HG03196 (cell line): ENCODE data around the gene THAP10.
"Not testable (repeated sequence)": the region's sequence is repeated elsewhere in the genome, so short reads cannot be mapped to it uniquely, and the experiment has no call there.

Experiments used
- ATAC-seq: cut with Tn5 transposase; IDR thresholded peaks from one replicate; pipeline ENCODE4 v1.9.1; 2021; ENCODE audit not compliant: unreplicated experiment

The THAP10 gene

DNA sequence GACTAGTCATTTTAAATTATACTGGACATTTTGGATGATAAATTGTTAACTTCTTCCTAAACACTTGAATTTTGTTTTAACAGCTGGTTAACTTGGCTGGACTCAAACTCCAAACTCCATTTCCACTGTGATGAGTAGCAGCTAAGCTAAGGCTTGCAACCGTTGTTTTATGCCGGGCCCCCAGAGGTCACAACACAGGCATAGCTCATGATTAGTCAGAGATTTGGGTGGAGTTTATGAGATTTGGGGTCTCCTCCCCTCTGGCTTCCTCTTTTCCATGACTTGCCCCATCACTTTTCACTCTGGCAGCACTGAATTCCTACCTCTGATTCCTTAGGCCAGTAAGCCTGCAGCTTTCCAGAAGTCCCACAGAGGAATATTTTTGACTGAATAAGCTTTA lies 12.8 kb downstream of the THAP10 start:
- no peak for ATAC-seq

DNA sequence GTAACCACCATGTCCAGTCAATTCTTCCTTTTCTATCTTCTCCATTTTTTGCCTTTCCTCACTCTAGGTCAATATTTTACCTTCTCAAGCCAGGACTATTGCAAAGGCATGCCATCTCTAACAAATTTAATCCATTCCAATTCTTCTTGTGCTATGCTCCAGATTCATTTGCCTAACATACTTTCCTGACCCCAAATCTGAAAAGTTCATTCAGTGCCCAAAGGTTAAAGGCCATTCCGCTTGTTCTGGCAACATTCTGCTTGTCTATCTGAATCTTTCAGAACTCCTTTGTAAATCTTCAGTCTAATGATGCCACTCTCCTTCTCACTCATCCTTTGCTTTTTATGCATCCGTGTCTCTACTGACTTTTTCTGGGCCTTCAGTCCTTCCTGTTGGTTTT lies 15.6 kb downstream of the THAP10 start:
- no peak for ATAC-seq

DNA sequence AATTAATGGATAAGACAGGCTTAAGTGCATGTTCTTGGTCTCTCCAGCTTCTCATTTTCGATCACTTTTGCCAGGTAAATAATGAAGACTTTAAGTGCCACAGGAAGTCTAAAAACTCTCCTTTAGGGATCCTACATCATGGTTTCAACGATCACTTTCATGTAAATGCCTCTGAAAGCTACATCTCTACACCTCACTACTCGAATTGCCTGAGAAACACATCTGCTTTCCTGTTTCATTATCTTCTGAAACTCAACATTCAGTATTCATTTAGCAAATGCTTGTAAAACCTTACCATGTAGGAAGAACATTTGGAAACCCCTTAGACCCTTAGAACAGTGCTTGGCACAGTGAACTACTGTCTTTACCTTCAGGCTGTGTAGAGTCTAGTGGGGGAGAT lies 16.2 kb downstream of the THAP10 start:
- ATAC-seq, result no peak

DNA sequence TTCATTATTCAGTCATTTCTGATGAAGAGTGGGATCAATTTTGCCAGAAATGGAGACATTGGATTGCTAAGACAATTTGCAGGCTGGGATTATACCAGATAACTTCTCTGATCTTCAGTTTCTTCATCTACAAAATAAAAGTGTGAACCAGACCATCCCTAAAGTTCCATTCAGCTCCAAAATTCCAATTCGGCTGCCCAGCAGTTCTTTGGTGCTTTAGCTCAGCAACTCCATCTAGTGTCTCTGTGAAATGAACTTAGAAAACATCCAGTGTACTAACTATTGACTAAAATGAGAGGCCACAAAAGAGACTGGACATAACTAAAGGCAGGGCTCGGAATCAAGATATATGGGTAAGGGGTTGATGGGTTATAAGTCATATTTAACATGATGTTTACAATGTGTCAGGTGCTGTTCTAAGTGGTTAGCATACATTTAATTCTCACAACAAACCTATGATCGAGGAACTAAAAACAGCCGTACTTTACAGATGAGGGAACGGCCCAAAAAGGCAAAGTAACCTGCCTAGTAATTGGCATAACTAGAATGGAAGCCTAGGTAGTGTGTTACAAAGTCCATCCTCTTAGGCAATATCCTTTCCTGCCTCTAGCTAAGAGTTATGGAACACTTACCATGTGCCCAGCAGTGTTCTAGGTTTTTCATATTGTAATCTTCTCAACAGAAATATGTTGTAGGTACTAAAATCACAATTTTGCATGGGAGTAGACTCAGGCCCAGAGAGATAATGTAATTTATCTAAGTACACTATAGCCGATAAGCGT lies 17.0 kb downstream of the THAP10 start:
- ATAC-seq, result no peak

DNA sequence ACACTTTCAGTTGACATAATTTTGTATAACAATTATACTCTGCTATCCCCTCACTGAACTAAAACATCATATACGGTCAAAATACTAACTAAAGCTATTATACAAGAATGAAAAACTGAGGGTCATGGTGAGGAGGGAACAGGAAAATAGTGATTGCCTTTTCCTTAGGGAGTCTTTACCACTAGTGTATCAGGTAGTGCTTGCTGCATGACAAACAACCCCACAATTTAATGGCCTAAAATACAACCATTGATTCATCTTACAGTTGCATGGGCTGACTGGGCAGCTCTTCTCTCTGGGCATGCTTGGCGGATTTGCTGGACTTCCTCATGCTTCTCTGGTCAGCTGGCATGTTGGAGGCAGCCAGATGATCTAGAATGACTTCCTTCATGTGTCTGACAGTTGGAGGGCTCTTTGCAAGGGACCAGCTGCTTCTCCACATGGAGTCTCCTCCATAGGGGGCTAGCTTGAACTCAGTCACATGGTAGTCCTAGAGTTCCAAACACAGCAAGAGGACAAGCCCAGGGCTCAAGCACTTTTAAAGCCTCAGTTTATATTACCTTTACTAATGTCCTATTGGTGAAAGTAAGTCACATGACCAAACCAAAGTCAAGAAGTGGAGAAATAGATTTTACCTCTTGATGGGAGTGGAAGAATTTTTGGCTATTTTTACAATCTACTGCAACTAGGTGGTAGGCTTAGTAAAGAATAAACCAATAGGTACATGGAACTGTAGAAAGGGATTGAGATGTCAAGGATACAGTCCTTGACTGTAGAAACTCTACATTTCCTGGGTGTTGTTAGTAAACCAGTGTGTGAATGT lies 18.8 kb downstream of the THAP10 start:
- ATAC-seq, result no peak

DNA sequence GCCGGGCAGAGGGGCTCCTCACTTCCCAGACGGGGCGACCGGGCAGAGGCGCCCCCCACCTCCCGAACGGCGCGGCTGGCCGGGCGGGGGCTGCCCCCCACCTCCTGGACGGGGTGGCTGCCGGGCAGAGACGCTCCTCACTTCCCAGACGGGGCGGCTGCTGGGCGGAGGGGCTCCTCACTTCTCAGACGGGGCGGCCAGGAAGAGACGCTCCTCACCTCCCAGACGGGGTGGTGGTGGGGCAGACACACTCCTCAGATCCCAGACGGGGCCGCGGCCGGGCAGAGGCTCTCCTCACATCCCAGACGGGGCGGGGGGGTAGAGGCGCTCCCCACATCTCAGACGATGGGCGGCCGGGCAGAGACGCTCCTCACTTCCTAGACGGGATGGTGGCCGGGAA lies 20.7 kb downstream of the THAP10 start:
- ATAC-seq, result not testable (repeated sequence)

DNA sequence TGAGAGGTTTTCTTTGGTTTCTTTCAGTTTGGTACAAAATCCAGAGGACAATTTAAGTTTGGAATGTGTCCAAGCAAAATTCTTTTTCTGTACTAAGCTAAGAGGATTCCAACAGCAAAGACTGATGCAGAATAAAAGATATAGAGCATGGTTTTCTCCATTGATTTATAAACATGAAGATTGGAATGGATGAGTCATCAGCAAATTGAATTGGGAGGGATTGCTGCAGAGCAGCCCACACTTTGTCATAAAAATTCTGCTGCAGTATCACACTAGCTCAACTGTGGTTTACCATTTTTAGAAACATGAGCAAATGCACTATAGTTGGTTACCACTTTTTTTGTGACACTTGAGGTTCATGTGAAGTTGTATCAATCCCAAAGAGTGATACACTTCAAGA lies 22.2 kb downstream of the THAP10 start:
- no peak for ATAC-seq

DNA sequence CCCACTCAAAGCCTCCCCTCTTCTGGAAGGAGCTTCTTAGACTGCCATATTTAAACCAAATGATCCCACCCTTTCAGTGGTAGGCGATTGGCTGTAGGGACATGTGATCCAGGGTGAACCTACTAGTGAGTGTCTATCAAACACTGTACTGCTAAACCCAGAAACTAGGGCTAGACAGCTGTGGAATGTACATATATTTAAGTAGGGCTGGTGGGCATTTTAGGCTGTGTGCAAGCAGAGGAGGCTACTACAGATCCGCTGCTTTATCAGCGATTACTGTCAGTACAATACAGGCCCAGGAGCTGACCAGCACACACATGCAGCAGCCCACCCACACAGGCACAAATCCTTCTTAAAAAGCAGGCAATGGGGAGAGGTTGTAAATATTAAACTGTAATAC lies 22.9 kb downstream of the THAP10 start:
- no peak for ATAC-seq

DNA sequence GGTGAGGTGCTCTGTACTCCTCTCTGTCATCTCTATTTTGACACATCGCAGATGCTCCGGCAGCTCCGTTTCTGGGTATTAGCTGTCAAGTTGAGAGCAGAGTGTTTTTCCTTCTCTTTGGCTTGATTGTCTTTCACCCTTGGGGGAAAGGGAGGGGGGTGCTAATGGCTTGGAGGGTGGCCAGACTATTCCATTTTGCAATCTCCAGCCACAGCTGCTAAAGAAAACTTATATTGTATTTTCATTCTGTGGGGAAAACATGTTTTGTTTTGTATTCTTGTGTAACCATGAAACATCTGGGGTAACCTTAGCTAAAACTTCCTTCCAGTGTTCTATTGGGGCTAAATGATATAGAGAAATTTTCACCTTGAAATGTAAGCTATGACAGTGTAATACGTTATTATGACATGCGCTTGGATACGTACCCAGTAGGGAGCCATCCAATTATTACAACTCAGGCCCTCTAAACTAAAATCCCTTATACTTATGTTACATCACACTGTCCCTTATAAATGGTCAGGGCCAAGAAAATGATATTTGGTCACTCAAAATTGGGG lies 24.2 kb downstream of the THAP10 start:
- no peak for ATAC-seq

DNA sequence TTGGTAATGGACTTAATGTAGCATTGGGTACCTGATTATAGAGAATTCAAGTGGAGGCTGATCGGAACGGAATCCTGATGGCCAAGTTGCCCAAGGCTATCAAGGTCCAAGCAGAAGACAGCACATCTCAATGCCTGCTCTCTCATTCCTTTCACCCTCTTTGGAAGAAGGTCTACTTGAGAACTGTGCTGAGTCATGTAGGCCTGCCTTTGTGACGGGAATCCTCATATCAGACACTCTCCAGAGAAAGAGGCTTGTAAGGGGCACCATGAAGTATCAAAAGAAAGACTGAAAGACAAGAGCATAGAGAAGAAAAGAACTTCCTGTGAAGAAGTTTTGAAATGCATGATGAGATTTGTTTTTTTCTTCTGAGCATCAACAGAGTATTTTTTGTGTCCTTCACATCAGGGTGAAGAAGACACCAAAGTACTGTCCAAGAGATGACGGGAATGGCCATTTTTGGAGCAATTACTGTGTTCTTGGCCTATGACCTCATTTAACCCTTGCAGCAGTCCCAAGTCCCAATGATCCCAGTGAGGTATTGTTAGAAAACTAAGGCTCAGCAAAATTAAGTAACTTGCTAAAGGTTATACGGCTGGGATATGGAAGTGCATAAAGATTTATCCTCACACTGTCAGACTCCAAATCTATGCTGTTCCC lies 25.1 kb downstream of the THAP10 start:
- no peak for ATAC-seq

DNA sequence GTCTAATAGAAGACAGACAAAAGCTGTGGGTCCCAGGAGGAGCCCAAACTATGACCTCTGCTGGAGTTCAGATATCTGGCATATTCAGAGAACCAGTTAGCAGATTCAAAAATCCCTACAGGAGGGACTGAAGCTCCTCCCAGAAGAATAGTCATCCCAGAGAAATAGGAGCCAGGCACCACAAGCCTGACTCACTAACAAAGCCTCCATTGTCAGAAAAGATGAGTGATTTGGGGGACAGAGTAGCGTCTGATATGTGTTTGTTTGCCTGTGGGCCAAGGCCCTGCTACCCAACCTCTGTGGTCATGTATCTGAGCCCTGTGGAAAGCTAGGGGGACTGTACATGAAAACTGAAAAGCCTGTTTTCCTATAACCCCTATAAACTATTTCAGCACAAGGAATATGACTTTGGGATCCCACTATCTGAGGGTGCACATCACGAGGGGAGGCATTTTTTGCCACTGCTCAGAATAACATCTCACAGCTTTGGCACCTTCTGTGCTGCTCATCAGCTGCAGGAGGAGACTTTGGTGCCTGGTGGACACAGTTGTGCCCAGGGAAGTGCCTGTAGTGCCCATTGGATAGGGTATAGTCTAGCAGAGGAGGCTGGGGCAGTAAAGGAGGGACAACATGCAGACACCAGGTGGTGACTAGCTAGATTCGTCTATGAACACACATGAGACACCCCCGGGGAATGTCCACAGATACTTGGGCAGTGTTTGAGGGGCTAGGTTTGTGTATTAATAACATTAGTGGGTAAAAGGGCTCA lies 28.6 kb downstream of the THAP10 start:
- ATAC-seq, result no peak

DNA sequence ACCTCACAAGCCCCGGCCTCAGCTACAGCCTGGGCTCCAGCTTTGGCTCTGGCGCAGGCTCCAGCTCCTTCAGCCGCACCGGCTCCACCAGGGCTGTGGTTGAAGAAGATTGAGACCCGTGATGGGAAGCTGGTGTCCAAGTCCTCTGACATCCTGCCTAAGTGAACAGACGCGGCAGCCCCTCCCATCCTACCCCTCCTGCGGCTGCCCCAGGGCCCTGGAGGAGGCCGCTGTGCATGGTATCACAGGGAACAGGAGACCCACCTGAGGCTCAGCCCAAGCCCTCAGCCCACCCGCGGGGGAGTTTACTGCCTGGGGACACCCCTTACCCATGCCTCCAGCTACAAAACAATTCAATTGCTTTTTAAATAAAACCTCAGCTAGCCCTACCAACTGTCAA lies 32.2 kb downstream of the THAP10 start:
- no peak for ATAC-seq

DNA sequence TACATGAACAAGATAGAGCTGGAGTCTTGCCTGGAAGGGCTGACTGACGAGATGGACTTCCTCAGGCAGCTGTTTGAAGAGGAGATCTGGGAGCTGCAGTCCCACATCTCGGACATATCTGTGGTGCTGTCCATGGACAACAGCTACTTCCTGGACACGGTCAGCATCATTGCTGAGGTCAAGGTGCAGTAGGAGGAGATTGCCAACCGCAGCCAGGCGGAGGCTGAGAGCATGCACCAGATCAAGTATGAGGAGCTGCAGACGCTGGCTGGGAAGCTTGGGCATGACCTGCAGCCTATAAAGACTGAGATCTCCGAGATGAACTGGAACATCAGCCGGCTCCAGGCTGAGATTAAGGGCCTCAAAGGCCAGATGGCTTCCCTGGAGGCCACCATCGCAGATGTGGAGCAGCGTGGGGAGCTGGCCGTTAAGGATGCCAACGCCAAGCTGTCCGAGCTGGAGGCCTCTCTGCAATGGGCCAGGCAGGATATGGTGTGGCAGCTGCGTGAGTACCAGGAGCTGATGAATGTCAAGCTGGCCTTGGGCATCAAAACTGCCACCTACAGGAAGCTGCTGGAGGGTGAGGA lies 32.8 kb downstream of the THAP10 start:
- ATAC-seq, result no peak

DNA sequence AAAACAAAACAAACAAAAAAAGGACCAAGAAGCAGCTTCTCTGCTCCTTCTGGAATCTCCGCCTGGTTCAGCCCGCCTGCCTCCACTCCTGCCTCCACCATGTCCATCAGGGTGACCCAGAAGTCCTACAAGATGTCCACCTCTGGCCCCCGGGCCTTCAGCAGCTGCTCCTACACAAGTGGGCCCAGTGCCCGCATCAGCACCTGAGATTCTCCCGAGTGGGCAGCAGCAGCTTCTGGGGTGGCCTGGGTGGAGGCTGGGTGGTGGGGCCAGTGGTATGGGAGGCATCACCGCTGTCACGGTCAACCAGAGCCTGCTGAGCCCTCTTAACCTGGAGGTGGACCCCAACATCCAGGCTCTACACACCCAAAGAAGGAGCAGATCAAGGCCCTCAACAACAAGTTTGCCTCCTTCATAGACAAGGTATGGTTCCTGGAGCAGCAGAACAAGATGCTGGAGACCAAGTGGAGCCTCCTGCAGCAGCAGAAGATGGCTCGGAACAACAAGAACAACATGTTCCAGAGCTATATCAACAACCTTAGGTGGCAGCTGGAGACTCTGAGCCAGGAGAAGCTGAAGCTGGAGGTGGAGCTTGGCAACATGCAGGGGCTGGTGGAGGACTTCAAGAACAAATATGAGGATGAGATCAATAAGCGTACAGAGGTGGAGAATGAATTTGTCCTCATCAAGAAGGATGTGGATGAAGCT lies 33.5 kb downstream of the THAP10 start:
- ATAC-seq, result not testable (repeated sequence)

DNA sequence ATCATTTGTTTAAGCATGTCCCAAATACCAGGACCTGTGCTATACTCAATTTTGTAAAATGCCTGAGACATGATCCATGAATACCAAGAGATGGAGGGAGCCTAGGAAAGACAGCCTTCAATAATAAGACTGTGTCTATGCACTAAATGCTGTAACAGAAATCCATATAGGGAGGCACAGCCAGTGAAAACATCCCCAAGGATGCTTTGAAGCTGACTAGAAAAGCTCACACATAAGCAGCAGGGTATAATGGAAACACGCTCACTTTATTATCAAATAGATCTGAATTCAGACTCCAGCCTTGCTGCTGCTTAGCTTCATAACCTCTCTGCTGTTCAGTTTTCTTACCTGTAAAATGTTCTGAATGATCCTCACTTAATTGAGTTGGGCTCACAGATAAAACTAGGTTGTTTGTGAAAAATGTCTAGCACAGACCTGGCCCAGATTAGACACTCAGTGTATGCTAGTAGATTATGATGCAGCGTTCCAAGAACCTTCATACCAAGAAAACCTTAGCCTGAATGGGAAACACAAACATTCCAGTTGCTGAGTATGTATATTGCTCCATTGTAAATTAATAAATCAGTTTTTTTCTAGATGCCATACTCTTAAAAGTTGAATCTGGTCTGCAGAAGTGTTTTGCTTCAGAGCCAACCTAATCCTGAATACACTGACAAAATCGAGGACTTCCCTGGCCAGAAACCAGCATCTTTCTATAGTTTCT lies 34.5 kb downstream of the THAP10 start:
- ATAC-seq, result no peak

DNA sequence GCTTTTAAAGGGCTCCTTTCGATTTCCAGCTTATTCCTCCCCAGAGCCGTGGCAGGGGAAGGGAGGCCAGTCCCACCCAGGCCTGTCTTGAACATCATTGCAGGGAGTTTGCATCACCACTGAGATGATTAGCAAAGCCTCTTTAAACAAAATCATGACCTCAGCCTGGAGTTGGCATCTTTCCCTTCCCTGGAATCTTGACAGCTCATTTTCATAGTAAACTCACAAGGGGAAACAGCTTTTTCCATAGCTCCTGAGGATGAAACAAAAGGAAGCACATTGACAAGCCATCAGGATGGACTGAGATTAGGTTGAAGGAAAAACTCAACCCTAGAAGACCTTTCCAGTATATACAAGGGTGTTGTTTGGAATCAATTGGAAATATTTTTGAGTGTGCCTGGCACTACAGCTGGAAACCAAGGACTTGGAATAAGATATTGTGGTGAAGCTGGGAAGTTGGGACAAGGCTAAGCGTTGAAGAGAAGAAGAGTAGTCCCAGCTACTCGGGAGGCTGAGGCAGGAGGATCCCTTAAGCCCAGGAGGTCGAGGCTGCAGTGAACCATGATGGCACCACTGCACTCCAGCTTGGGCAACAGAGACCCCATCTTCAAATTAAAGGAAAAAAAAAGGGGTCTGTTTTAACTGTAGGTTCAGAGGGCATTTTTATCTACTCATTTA lies 35.2 kb downstream of the THAP10 start:
- no peak for ATAC-seq

DNA sequence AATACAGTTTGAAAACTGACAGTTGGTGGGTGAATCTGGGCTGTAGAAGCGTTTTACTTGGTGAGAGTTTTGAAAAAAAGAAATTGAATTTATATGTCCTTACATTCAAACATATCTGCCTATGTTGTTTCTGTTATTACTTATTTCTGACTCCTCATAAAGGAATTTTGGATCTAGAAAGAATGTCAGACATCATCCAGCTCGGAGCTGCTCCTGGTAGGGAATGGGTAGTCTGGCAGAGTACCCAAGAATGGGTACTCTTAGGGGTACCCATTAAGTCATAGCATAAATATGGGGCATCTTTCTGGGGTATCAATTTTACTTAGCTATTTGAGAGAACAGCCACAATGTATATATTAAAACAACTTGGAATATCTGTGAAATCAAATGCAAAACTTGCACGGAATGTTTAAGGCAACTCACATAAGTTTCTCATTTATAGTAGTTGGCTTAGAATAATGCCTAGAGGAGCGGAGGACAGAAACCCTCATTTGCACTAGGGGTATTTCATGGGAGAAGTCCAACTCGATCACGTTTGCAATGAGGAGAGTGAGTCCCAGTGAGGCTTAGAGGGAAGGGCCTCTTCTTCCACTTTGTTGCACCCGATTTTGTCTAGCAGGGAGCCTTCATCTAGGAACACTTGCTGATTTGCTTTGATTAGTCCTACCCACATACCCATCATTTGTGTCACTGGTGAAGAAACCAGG lies 35.9 kb downstream of the THAP10 start:
- ATAC-seq, result no peak

DNA sequence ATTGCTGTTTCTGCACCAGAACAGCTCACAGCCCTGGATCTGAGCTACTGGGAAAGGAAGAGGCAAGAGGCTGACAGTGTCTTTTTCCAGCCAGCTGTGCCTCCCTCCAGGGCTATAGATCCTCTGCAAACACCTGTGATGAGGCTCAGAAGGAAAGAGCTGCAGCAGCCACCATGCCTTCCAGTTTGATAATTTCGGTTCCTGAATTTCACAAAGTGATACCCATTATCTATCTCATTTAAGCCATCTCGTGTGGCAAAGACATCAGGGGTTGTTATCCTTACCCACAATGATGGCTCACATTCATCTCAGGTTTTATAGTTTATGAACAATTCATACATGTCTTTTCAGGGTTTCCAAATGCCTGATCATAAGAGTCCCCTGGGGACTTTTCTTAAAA lies 36.5 kb downstream of the THAP10 start:
- no peak for ATAC-seq
